DMS53 treated with DMSO at 0.1 percent for 48 hours (cell line): Measurements from ENCODE around the gene NCKAP5.

Source experiments
- DNase-seq: peaks from one replicate; lab custom pipeline; 2025; ENCODE audit not compliant: unreplicated experiment; lab: John Stamatoyannopoulos, UW

The NCKAP5 gene

GRCh38 chr2:133344849-133345248, 223.4 kb downstream of the NCKAP5 start:
- DNase-seq, result no peak

DNA sequence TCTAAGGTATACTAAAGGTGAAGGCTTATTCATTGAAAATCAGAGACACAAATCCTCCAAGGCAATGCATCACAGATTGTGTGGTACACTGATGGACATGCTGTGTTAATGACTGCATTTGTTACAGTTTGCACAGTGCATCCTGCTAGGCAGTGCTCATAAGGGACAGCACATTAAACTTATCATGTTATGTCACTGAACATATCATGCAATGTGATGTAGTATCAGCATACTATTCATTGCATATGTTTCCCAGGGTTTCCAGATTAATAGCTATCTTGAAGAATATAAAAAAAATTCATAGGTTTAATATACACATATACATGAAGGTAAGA, 225.3 kb downstream of the NCKAP5 start:
- DNase-seq, result no peak

DNA sequence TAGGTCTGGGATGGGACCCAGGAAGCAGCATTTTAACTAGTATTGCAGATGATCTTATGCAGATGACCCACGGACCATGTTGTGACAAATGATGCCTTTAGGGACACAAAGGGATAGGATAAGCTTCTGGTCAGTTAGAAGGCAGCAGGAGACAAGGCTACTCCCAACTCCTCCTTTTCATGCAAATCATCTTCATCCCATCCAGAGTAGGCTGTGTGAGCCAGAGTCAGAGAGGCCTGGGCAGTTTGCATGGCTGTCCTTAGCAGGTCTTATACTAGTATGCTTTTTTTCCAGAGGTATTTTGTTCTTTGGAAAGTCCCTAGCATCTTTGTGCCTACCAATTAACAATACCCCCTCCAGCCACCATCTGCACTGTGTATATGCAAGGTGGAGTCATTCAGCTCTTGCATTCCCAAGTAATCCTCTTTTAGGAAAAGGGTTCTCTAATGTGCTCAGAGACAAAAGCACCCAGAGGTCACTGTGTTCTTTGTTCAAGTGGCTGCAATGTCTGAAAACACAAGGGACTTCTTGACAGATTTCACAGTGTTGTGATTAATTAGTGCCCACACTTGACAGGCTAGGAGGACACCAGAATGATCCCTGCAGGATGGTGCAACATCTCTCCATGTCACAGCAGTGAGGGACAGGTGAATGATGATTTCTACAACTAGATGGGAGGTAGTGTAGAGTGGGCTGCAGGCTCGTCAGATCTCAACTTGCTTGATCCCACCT, 225.8 kb downstream of the NCKAP5 start:
- no peak for DNase-seq

DNA sequence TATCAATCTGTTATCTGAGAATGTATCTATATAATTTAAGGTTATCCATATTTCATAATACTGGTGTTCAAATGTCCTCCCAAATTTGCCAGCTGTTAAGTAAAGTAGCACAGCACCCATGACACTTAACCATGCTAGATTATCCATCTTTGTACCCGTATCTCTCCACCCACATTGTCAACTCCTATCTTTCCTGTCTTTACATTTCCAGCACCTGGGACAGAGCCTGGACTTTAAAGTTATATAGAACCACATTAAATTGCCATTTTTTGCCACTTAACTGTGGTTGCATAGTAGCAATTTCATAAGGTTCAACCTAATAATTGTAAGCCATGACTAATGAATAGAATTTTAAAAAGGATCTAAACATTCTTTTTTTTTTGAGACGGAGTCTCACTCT, 226.7 kb downstream of the NCKAP5 start:
- DNase-seq, result no peak

DNA sequence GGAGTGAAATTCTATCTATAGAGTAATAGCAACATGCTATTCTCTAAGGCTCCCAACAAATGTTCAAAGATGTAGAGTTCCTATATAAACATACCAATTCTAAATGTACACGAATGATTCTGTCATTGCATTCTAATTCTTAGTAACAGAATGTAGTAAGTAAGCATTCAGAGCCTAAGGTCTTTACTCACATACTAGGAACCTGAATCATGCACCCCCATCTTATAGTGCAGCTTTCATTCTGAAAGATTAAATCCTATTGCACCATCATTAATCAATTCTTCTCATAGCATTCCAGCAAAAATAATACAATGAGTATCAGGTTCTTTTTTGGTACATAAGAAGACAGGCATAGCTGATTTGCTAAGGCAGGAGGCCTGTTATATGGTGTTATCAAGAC, 230.0 kb downstream of the NCKAP5 start:
- no peak for DNase-seq

GRCh38 chr2:133334923-133335322, 233.3 kb downstream of the NCKAP5 start:
- DNase-seq, result no peak

DNA sequence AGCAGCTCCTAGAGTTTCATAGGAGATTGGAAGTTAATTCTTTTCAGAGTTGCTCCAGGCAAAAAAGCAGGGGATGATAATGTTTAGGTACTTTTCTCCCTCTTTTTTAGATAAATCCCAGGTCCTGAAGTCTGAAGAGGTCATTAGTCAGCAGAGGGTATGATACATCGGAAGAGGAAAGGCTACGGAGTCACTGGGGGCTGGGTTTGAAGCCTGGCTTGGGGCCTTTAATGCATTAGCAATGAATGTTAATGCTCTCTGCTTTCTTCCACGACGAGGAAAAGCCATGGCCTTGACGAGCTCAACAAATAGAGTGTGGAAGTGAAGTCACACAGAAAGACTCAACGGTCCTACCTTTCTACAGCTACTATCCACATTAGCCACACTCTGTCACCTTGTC, 235.1 kb downstream of the NCKAP5 start:
- no peak for DNase-seq

GRCh38 chr2:133331436-133331835, 236.8 kb downstream of the NCKAP5 start:
- DNase-seq, result peak; percentile 43

DNA sequence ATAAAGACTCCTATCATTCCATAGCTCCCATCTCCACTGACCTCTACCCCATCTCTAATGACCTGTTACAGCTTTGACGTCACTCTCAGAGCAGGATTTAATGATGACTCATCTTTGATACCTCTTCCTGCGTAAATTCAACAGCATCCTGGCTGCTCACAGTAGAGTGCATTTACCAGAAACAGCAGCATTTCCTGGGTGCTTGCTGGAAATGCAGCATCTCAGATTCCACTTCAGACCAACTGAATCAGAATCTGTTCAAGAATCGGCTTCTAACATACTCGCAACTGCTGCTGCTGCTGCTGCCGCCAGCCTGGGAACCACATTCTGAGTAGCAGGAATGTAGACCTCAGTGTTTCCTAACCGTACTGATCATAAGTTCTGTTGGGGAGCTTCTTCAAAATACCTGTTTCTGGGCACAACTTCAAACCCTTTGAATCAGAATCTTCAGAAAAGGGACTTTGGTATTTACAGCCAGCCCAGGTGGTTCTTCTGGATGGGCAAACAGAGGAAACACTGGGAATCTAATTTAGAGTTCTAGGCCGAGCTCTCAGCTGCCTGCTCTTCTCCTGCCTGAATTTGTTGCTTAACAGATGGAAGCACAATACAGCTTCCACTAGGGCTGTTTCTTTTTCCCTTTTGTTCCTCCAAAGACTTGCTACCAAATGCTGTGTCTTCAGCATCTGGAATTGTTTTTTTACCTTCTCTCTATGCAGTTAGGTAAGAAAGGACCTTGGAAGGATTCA, 241.4 kb downstream of the NCKAP5 start:
- DNase-seq, result peak; percentile 64

DNA sequence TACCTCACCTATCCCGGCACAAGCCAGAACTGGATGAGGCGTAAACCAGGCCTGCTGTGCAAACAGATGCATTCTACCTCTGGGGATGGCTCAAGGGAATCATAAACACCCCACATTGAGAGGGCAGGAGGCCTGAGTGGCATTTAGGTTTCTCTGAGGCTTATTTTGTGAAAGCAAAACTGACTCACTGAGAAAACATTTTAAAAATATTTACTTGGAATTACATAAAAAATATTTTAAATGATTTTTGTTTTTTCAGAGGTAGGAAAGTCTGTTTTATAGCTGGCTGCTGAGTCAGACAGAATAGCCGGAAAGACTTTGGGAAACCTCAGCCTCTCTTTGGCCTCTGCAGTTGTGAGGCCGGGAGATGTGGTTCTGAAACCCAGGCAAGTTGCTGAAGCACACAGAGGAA, 244.1 kb downstream of the NCKAP5 start:
- DNase-seq, result peak; percentile 0

- no peak for DNase-seq
Observed at GRCh38 chr2:133322909-133323308, 245.4 kb downstream of the NCKAP5 start.

GRCh38 chr2:133317178-133317577, 251.1 kb downstream of the NCKAP5 start:
- DNase-seq, result no peak

- DNase-seq, result no peak
Observed at GRCh38 chr2:133316557-133316956, 251.7 kb downstream of the NCKAP5 start.

DNA sequence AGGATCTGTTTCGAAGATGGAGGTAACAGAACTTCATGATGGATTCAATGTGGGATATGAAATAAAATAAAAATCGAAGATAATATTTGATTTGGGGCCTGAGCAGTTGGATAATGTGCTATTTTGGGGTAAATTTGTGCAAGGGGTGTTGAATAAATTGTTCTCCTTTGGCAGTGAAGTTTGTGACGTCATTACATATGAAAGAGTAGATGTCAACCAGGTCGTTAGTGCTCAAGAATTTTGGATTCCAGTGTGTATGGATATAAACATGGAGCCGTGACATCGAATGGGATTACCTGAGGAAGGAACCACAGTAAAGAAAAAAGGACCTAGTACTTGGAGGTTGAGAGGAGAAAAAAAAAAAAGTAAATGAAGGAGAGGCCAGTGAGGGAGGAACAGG, 253.0 kb downstream of the NCKAP5 start:
- DNase-seq, result no peak

DNA sequence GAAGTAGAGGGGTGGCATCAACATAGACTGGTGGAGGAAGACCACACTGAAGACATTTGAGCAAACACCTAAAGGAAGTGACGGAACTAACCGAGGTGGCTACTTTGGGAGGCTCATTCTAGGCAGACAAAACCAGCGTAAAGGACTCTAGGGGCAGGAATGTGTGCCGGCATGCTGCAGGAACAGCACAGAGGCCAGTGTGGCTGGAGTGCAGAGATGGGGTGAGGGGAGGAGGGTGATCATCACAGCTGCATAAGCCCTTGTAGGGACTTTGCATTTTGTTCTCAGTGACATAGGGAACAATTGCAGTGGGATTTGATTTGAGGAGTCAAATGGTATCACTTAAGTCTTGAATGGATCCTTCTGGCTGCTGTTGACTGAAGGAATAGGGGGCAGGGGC, 253.5 kb downstream of the NCKAP5 start:
- no peak for DNase-seq

GRCh38 chr2:133312038-133312729, 256.1 kb downstream of the NCKAP5 start:
- no peak for DNase-seq

DNA sequence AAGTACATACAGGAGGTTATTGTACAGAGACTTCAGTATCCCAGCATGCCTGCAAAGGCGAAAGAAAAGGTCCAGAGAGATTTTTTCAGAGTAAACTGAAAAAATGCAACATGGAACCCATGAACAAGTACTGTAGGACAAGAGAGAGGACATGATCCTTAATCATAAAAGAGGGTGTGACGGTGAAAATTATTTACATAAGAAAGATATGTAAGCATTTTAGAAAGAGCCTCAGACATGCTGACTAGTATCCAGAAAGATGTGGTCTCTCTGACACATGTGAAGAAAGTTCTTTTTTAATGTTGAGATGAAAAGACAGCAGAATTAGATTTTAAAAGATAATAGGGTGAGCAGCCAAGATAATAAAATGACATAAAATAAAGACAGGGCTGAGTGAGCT, 262.0 kb downstream of the NCKAP5 start:
- no peak for DNase-seq

- no peak for DNase-seq
Observed at GRCh38 chr2:133304344-133304743, 263.9 kb downstream of the NCKAP5 start.

DNA sequence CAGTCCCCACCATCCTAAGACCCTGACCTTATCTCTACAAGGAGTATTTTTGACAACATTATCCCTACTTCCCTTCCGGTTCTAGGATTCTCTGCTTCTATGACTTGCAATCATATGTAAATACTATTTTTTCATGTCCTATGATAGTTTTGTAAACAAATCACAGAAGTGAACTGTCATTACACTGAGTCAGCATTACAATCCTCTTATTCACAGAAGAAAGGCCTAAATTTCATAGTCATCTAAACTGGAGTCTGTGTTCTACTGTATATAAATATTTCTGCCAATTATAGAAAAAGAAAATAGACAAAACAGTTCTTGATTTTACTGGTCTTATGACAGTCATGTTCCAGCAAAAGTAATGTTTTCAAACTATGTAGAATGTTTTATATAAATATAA, 265.1 kb downstream of the NCKAP5 start:
- no peak for DNase-seq

DNA sequence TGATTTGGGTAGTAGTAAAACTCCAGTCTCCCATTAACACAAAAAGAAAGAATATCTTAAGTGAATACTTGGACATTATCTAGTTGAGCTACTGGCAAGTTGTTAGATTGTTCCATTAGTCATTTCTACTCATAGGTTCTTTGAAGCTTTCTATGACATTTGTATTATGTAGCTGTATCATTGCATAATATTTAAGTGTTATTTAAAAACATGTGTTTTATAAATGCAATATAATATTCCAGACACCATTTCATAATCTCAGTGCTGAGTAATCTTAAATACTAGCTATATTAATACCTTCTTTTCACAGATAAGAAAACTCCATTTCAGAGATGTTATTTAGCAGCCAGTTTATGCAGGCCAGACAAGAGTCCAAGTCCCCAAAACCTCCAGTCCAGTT, 271.9 kb downstream of the NCKAP5 start:
- DNase-seq, result no peak

GRCh38 chr2:133293544-133294353, 274.5 kb downstream of the NCKAP5 start:
- no peak for DNase-seq
